Trophoblast cell (in vitro differentiated cells and primary cell): Measurements from ENCODE around the gene DNLZ.

Source experiments
- DNase-seq, 2 donors: peaks; one replicate each; pipeline ENCODE4 v3.0.0-alpha.2; 2016
- H2AFZ ChIP-seq: 2 replicates; pipeline ENCODE4 v1.6.1; 2013; ENCODE audit warnings: low read length, moderate library complexity, mild to moderate bottlenecking; ENCODE audit not compliant: insufficient read depth, poor library complexity
- H2AK5ac ChIP-seq: 2 replicates; pipeline ENCODE4 v1.6.1; 2013; ENCODE audit warnings: mild to moderate bottlenecking, low read length
- H2BK120ac ChIP-seq: 2 replicates; pipeline ENCODE4 v1.6.1; 2013; ENCODE audit warnings: low read length, mild to moderate bottlenecking, moderate library complexity; ENCODE audit not compliant: insufficient read depth, poor library complexity
- H2BK12ac ChIP-seq: 2 replicates; pipeline ENCODE4 v1.6.1; 2013; ENCODE audit warnings: mild to moderate bottlenecking, low read length, moderate library complexity
- H2BK5ac ChIP-seq: 2 replicates; pipeline ENCODE4 v1.6.1; 2013; ENCODE audit warnings: low read length, low read depth, moderate library complexity, mild to moderate bottlenecking; ENCODE audit not compliant: poor library complexity
- H3K14ac ChIP-seq: 2 replicates; pipeline ENCODE4 v1.6.1; 2013; ENCODE audit warnings: mild to moderate bottlenecking, low read length
- H3K18ac ChIP-seq: 2 replicates; pipeline ENCODE4 v1.6.1; 2013; ENCODE audit warnings: mild to moderate bottlenecking, low read length
- H3K23ac ChIP-seq: 2 replicates; pipeline ENCODE4 v1.6.1; 2013; ENCODE audit warnings: low read length
- H3K27ac ChIP-seq: 2 replicates; pipeline ENCODE4 v1.5.1; 2013; ENCODE audit warnings: low read depth, mild to moderate bottlenecking, inconsistent platforms, low read length, moderate library complexity
- H3K27me3 ChIP-seq: 2 replicates; pipeline ENCODE4 v1.6.1; 2013; ENCODE audit warnings: inconsistent platforms, mild to moderate bottlenecking, low read length, moderate library complexity; ENCODE audit not compliant: insufficient read depth
- H3K36me3 ChIP-seq, 2 experiments: 1 replicate in 1 of 2; 2 replicates in 1 of 2; pipeline ENCODE4 v1.6.1; 2013; ENCODE audit warnings: low read length in 2 of 2, mild to moderate bottlenecking in 2 of 2, moderate library complexity in 1 of 2; ENCODE audit not compliant: insufficient read depth in 2 of 2, control insufficient read depth in 1 of 2
- H3K4ac ChIP-seq: 2 replicates; pipeline ENCODE4 v1.6.1; 2013; ENCODE audit warnings: low read depth, mild to moderate bottlenecking, low read length, moderate library complexity
- H3K4me1 ChIP-seq, 2 experiments: 1 replicate in 1 of 2; 2 replicates in 1 of 2; pipeline ENCODE4 v1.6.1; 2013; ENCODE audit warnings: low read length in 2 of 2, mild to moderate bottlenecking in 2 of 2, moderate library complexity in 1 of 2; ENCODE audit not compliant: insufficient read depth in 2 of 2, control insufficient read depth in 1 of 2
- H3K4me2 ChIP-seq: 2 replicates; pipeline ENCODE4 v1.6.1; 2013; ENCODE audit warnings: inconsistent platforms, mild to moderate bottlenecking, low read length, moderate library complexity
- H3K4me3 ChIP-seq: 2 replicates; pipeline ENCODE4 v1.5.1; 2013; ENCODE audit warnings: mild to moderate bottlenecking, low read depth, low read length, inconsistent platforms
- H3K79me1 ChIP-seq: one replicate; pipeline ENCODE4 v1.6.1; 2013; ENCODE audit warnings: low read length
- H3K79me2 ChIP-seq: 2 replicates; pipeline ENCODE4 v1.6.1; 2013; ENCODE audit warnings: low read length, mild to moderate bottlenecking; ENCODE audit not compliant: control insufficient read depth, insufficient read depth, poor library complexity
- H3K9ac ChIP-seq: 2 replicates; pipeline ENCODE4 v1.6.1; 2013; ENCODE audit warnings: mild to moderate bottlenecking, low read length
- H3K9me3 ChIP-seq: 2 replicates; pipeline ENCODE4 v1.6.1; 2013; ENCODE audit warnings: low read depth, mild to moderate bottlenecking, control low read depth, inconsistent platforms, low read length; ENCODE audit not compliant: insufficient read depth
- H4K12ac ChIP-seq: 2 replicates; pipeline ENCODE4 v1.6.1; 2013; ENCODE audit warnings: low read depth, mild to moderate bottlenecking, low read length, moderate library complexity
- H4K8ac ChIP-seq: 2 replicates; pipeline ENCODE4 v1.6.1; 2013; ENCODE audit warnings: low read depth, mild to moderate bottlenecking, low read length, moderate library complexity
- H4K91ac ChIP-seq: one replicate; pipeline ENCODE4 v1.6.1; 2013; ENCODE audit warnings: low read depth, mild to moderate bottlenecking, low read length, moderate library complexity
- WGBS: extraction: QIAGEN DNeasy Blood & Tissue Kit; methylation state at CpG from one replicate; pipeline ENCODE4 v1.1.7; 2013; ENCODE audit warnings: missing lambda C conversion rate; ENCODE audit not compliant: insufficient read length, insufficient coverage; ENCODE audit errors: extremely low coverage; 5-methylcytosine and 5-hydroxymethylcytosine counted together

Gene DNLZ

GRCh38 chr9:136378170-136379002 is 14.8 kb upstream of the DNLZ start:
- Histone ChIP-seq H3K4me2 (no peak overlapping the region), H3K9me3 (no peaks in the 10 kb centered on the region), H4K12ac (no peak overlapping the region), H2BK120ac (no peak overlapping the region), H3K4me1 (peaks cover 8 to 21% of the 10 kb centered on the region in 2 experiments), H3K18ac (no peak overlapping the region), H3K4me3 (no peak overlapping the region), H2BK5ac (no peak overlapping the region), H3K4ac (no peak overlapping the region), H3K79me2 (no peaks in the 10 kb centered on the region), H2BK12ac (no peak overlapping the region), H4K8ac (no peak overlapping the region), H3K79me1 (peaks cover under 1% of the 10 kb centered on the region), H2AK5ac (no peak overlapping the region), H3K14ac (no peak overlapping the region), H3K9ac (no peak overlapping the region), H3K27me3 (no peaks in the 10 kb centered on the region), H3K36me3 (peaks cover 77 to 80% of the 10 kb centered on the region in 2 experiments), H3K23ac (no peak overlapping the region), H4K91ac (no peak overlapping the region), H2AFZ (no peak overlapping the region), H3K27ac (no peak overlapping the region)
- WGBS = no CpG with 5 or more reads among the region's 28 CpGs
- no peak for DNase-seq

- Histone ChIP-seq H4K12ac (no peak overlapping the region), H3K23ac (no peak overlapping the region), H3K4me2 (no peak overlapping the region), H3K9ac (no peak overlapping the region), H2BK12ac (no peak overlapping the region), H3K4me1 (peaks cover 15 to 28% of the 10 kb centered on the region in 2 experiments), H3K14ac (no peak overlapping the region), H4K91ac (no peak overlapping the region), H3K18ac (no peak overlapping the region), H3K36me3 (peaks cover 69 to 71% of the 10 kb centered on the region in 2 experiments), H3K27ac (no peak overlapping the region), H3K79me1 (peaks cover 7% of the 10 kb centered on the region), H2BK120ac (no peak overlapping the region), H3K4me3 (no peak overlapping the region), H3K79me2 (peaks cover 2% of the 10 kb centered on the region), H3K4ac (no peak overlapping the region), H2BK5ac (no peak overlapping the region), H3K27me3 (no peaks in the 10 kb centered on the region), H4K8ac (no peak overlapping the region), H3K9me3 (no peaks in the 10 kb centered on the region), H2AFZ (no peak overlapping the region), H2AK5ac (no peak overlapping the region)
- no CpG with 5 or more reads among the region's 32 CpGs for WGBS
- DNase-seq = no peak
Observed at GRCh38 chr9:136377341-136378169, 14.0 kb upstream of the DNLZ start.

- no CpG with 5 or more reads among the region's 8 CpGs for WGBS
- Histone ChIP-seq H3K79me1 (peaks cover 11% of the 10 kb centered on the region), H3K9ac (no peak overlapping the region), H2AK5ac (no peak overlapping the region), H3K23ac (no peak overlapping the region), H4K8ac (no peak overlapping the region), H3K4me2 (no peak overlapping the region), H3K4ac (no peak overlapping the region), H3K27ac (no peak overlapping the region), H3K27me3 (no peaks in the 10 kb centered on the region), H3K79me2 (peaks cover 2% of the 10 kb centered on the region), H3K36me3 (peaks cover 58 to 60% of the 10 kb centered on the region in 2 experiments), H3K18ac (no peak overlapping the region), H4K12ac (no peak overlapping the region), H2BK12ac (no peak overlapping the region), H3K14ac (no peak overlapping the region), H3K4me1 (peaks cover 21 to 35% of the 10 kb centered on the region in 2 experiments), H2BK5ac (no peak overlapping the region), H4K91ac (no peak overlapping the region), H3K9me3 (no peaks in the 10 kb centered on the region), H2BK120ac (no peak overlapping the region), H3K4me3 (no peak overlapping the region), H2AFZ (no peak overlapping the region)
- no peak for DNase-seq
Observed at GRCh38 chr9:136376457-136376856, 12.9 kb upstream of the DNLZ start.

GRCh38 chr9:136375096-136375495 is 11.6 kb upstream of the DNLZ start:
- Histone ChIP-seq H2BK12ac (no peak overlapping the region), H3K79me2 (peaks cover 2% of the 10 kb centered on the region), H2AK5ac (no peak overlapping the region), H2AFZ (no peak overlapping the region), H3K27me3 (no peaks in the 10 kb centered on the region), H3K14ac (no peak overlapping the region), H3K9ac (no peak overlapping the region), H4K8ac (no peak overlapping the region), H3K27ac (no peak overlapping the region), H3K4ac (no peak overlapping the region), H3K9me3 (no peaks in the 10 kb centered on the region), H4K12ac (no peak overlapping the region), H4K91ac (no peak overlapping the region), H2BK120ac (no peak overlapping the region), H3K18ac (no peak overlapping the region), H3K23ac (no peak overlapping the region), H3K79me1 (peaks cover 11% of the 10 kb centered on the region), H3K36me3 (peaks cover 44 to 47% of the 10 kb centered on the region in 2 experiments), H3K4me1 (peaks cover 21 to 35% of the 10 kb centered on the region in 2 experiments), H2BK5ac (no peak overlapping the region), H3K4me2 (no peak overlapping the region), H3K4me3 (no peak overlapping the region)
- DNase-seq = no peak
- WGBS = no CpG with 5 or more reads among the region's 12 CpGs
